HG03378 (cell line): ENCODE results near the gene OR5AN1.
A peak's percentile ranks its signal among the peaks of the same experiment; 100 is the strongest.
"Not testable (repeated sequence)": the region's sequence is repeated elsewhere in the genome, so short reads cannot be mapped to it uniquely, and the experiment has no call there.

Experiments
- ATAC-seq: cut with Tn5 transposase; IDR thresholded peaks from one replicate; pipeline ENCODE4 v1.9.1; 2021; ENCODE audit warnings: mild to moderate bottlenecking, moderate library complexity; ENCODE audit not compliant: unreplicated experiment

The OR5AN1 gene

GRCh38 chr11:59358595-59358994 lies at the start of gene OR5AN1:
Gene OR5AN1, plus strand, starts transcription at chr11:59358895. Its CDS starts 5,564 bp downstream, at chr11:59364459.
- no peak for ATAC-seq

GRCh38 chr11:59335001-59335400 lies 23.7 kb upstream of the OR5AN1 start:
- ATAC-seq: no peak

GRCh38 chr11:59336176-59336575 lies 22.5 kb upstream of the OR5AN1 start:
- no peak for ATAC-seq

GRCh38 chr11:59336931-59337330 lies 21.8 kb upstream of the OR5AN1 start:
- no peak for ATAC-seq

GRCh38 chr11:59349657-59350056 lies 9.0 kb upstream of the OR5AN1 start:
- ATAC-seq: not testable (repeated sequence)

- ATAC-seq: no peak
These were observed 3.5 kb upstream of the OR5AN1 start for GRCh38 chr11:59355226-59355625.

GRCh38 chr11:59356561-59356960 lies 2.1 kb upstream of the OR5AN1 start:
- ATAC-seq: no peak

GRCh38 chr11:59358020-59358419 lies 675 bp upstream of the OR5AN1 start:
- ATAC-seq: no peak

- no peak for ATAC-seq
These were observed 6.7 kb downstream of the OR5AN1 start for GRCh38 chr11:59365232-59366018.

- ATAC-seq: no peak
These were observed 9.7 kb downstream of the OR5AN1 start for GRCh38 chr11:59368238-59369022.

- not testable (repeated sequence) for ATAC-seq
These were observed 13.6 kb downstream of the OR5AN1 start for GRCh38 chr11:59372324-59372723.

- peak; percentile 99 for ATAC-seq
These were observed 21.8 kb downstream of the OR5AN1 start for GRCh38 chr11:59380263-59381059.

- ATAC-seq: no peak
These were observed 35.5 kb downstream of the OR5AN1 start for GRCh38 chr11:59394186-59394585.

- ATAC-seq: no peak
These were observed 42.0 kb downstream of the OR5AN1 start for GRCh38 chr11:59400461-59401261.

- ATAC-seq: no peak
These were observed 42.5 kb downstream of the OR5AN1 start for GRCh38 chr11:59401262-59401552.

- no peak for ATAC-seq
These were observed 44.9 kb downstream of the OR5AN1 start for GRCh38 chr11:59403546-59403945.

GRCh38 chr11:59413646-59414045 lies 55.0 kb downstream of the OR5AN1 start:
- no peak for ATAC-seq

GRCh38 chr11:59415111-59415510 lies 56.4 kb downstream of the OR5AN1 start:
- ATAC-seq: no peak

- no peak for ATAC-seq
These were observed 57.9 kb downstream of the OR5AN1 start for GRCh38 chr11:59416613-59417012.

- no peak for ATAC-seq
These were observed 58.3 kb downstream of the OR5AN1 start for GRCh38 chr11:59417023-59417422.

GRCh38 chr11:59418156-59418555 lies 59.5 kb downstream of the OR5AN1 start:
- ATAC-seq: no peak
